Measurements from ENCODE around the gene JAML. TPM values are rescaled to one million over a fixed set of nuclear protein-coding genes. Genes with fewer than 3 reads are reported as not detected.

The JAML gene
- total RNA-seq, 4 donors from 2014 or later = 2.8 to 51.7 (median 14.0) TPM

DNA sequence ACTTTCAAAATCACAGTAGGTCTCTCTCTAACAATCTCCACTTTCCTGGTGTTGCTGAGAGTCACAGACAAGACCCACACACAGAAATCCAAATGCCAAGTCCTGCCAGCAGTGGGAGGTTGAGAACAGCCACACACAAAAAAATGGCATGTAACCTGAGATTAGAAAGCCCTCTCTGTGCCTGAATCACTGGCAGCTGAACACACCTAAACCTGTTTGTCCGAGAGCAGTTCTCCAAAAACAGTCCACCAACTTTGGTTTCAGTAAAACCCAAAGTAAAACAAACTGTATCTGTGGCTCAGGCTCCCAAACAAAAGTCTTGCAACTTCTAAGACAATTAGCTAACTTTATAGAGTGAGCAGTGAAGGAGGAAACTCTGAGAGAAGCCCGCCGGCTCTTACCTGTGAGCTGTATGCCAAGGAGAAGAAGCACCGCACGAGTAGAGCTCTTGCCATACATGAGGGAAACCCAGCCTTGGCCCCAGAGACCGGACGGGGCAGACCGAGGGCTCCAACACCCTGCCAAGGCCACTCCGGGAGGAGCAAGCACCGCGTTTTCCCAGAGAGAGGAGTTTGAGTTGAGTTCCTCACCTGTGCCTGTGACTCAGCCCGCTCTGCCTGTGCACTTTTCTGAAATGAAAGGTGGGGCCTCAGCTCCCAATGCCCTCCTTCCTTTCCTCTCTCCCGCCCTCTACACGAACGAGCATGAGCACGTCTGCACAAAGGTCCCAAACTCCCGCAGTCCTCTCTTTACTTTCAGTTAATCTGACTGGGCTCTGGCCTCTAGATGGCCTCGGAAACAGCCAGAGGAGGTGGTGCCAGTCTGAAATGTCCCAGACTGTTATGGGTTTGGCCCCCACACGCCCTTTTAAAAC is 39.1 kb upstream of the JAML start, which contains the start of gene MPZL2:
Gene MPZL2 (minus strand): TSS at position 603 of the 874 bp plus-strand sequence. CDS start 144 bp downstream, at position 459.
- TF ChIP-seq CTCF (IDR thresholded peaks at IDR 0.05; ENCODE audit: low read depth) = no peak

DNA sequence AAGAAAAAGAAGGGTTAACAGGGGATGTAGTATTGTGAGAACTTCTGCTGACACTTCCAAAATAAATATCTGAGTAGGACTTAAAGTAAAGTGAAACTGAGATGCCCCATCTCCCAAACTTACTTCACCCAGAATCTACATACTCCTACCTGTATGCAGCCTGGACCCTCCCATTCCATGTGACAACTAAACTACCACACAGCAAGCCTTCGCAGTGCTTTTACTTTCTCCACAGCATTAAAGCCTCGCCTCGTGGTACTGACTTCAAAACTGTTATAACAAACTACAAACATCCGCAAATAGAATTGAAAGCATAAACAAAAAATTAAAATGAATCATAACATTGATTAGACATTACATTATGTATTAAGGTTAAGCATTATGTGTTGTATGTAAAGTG is 38.3 kb upstream of the JAML start:
- TF ChIP-seq CTCF (IDR thresholded peaks at IDR 0.05; ENCODE audit: low read depth) = no peak

DNA sequence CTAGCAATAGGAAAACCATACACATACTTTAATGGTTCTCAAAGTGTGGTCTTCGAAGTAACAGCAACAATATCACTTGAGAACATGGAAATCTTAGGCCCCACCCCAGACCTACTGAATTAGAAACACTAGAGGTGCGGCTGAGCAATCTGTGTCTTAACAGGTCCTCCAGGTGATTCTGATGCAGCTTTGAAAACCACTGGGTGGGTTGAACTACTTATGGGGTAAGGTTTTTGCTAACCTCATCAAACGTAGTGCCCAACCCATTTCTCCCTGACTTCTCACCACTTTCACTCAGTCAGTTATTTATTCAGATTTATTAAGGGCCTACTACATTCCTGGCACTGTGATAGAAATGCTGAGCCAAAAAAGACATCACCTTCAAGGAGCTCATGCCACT is 35.5 kb upstream of the JAML start:
- no peak for TF ChIP-seq CTCF (IDR thresholded peaks at IDR 0.05; ENCODE audit: low read depth)

GRCh38 chr11:118259138-118259537 is 34.3 kb upstream of the JAML start:
- TF ChIP-seq CTCF (IDR thresholded peaks at IDR 0.05; ENCODE audit: low read depth) = no peak

DNA sequence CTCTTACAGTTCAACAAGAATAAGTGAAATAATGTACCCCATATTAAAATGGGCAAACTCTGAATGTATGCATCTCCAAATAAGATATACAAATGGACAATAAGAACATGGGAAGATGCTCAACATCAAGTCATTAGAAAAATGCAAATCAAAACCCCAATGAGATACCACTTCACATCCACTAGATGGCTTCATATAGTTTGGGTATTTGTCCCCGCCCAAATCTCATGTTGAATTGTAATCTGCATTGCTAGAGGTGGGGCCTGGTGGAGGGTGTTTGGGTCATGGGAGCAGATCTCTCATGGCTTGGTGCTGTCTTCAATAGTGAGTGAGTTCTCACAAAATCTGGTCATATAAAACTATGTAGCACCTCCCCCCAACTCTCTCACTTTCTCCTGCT is 33.6 kb upstream of the JAML start:
- TF ChIP-seq CTCF (IDR thresholded peaks at IDR 0.05; ENCODE audit: low read depth) = no peak

- TF ChIP-seq CTCF (IDR thresholded peaks at IDR 0.05; ENCODE audit: low read depth) = no peak
These were observed 27.9 kb upstream of the JAML start for GRCh38 chr11:118252688-118253087.

GRCh38 chr11:118251858-118252652 is 27.2 kb upstream of the JAML start, which contains the start of gene MPZL3:
MPZL3 (minus strand) TSS chr11:118252365; CDS start chr11:118252294, 71 bp downstream.
- TF ChIP-seq CTCF (IDR thresholded peaks at IDR 0.05; ENCODE audit: low read depth) = no peak
